ENCODE results near the gene MAPK14.

The MAPK14 gene

GRCh38 chr6:36098920-36099647 is 71.5 kb downstream of the MAPK14 start:
- H3K4me1 ChIP-seq: no peaks in the 10 kb centered on the region
- H3K9me3 ChIP-seq (ENCODE audit: control insufficient read depth, low read length): no peaks in the 10 kb centered on the region
- no peak for TF ChIP-seq CTCF (IDR thresholded peaks at IDR 0.05)
- no peak overlapping the region for H2AFZ ChIP-seq
- H3K4me2 ChIP-seq (ENCODE audit: low read length): no peak overlapping the region
- H3K36me3 ChIP-seq (ENCODE audit: control insufficient read depth, insufficient read depth, low read length): no peaks in the 10 kb centered on the region
- no peaks in the 10 kb centered on the region for H3K27me3 ChIP-seq (ENCODE audit: control insufficient read depth, insufficient read depth, low read length)
- H3K79me2 ChIP-seq: peaks cover 13% of the 10 kb centered on the region
- no peak overlapping the region for H3K4me3 ChIP-seq (ENCODE audit: low read depth, low read length)
- H3K27ac ChIP-seq: no peak overlapping the region
- no peak overlapping the region for H3K9ac ChIP-seq

DNA sequence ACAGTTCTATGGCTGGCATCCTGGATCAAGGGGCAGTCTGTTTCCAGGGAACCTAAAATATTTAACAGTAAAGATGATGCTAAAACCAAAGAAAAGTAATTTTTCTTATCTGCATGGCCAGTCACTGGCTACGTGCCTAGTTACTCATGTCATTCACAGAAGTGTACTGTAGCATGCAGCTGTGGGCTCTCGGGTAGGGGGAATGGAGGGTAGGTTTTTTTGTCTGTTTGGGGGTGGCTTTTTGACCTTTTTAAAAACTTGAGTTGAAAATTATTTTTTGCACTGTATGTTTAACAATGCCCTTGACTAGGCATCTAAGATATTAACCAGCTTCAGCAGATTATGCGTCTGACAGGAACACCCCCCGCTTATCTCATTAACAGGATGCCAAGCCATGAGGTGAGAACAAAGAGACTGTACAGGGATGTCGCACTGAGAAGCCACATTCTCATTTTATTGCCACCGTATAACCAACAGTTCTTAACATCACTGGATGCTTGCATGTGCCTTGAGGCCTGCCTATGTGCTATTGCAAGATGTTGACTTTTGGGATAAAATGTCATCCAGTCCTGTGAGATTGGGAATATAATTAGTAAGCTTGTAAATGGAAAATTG is 72.4 kb downstream of the MAPK14 start:
- H3K27me3 ChIP-seq (ENCODE audit: control insufficient read depth, insufficient read depth, low read length): no peaks in the 10 kb centered on the region
- H3K9ac ChIP-seq: no peak overlapping the region
- H3K36me3 ChIP-seq (ENCODE audit: control insufficient read depth, insufficient read depth, low read length): no peaks in the 10 kb centered on the region
- no peak overlapping the region for H3K4me2 ChIP-seq (ENCODE audit: low read length)
- H3K4me3 ChIP-seq (ENCODE audit: low read depth, low read length): no peak overlapping the region
- no peaks in the 10 kb centered on the region for H3K4me1 ChIP-seq
- no peaks in the 10 kb centered on the region for H3K9me3 ChIP-seq (ENCODE audit: control insufficient read depth, low read length)
- H3K79me2 ChIP-seq: peaks cover 20% of the 10 kb centered on the region
- no peak for TF ChIP-seq CTCF (IDR thresholded peaks at IDR 0.05)
- no peak overlapping the region for H3K27ac ChIP-seq
- H2AFZ ChIP-seq: no peak overlapping the region

DNA sequence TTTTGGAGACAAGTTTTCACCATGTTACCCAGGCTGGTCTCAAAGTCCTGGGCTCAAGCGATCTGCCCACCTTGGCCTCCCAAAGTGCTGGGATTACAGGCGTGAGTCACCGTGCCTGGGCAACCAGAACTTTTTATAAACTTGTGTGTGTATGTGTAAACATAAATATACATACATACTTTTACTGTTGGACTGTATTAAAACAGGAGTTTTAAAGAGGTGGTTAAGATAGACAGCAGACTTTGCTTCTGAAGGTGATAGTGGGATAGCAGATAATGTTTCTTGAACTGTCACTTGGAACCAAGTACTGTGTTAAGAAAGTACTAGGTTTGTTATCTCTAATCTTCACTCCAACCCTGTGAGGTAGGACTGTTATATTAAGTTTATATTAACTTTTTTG is 74.1 kb downstream of the MAPK14 start:
- Histone ChIP-seq H3K9ac (no peak overlapping the region), H3K79me2 (peaks cover 21% of the 10 kb centered on the region), H3K4me3 (ENCODE audit: low read depth, low read length) (no peak overlapping the region), H2AFZ (no peak overlapping the region), H3K4me2 (ENCODE audit: low read length) (no peak overlapping the region), H3K4me1 (no peaks in the 10 kb centered on the region), H3K27ac (no peak overlapping the region), H3K36me3 (ENCODE audit: control insufficient read depth, insufficient read depth, low read length) (no peaks in the 10 kb centered on the region), H3K27me3 (ENCODE audit: control insufficient read depth, insufficient read depth, low read length) (no peaks in the 10 kb centered on the region), H3K9me3 (ENCODE audit: control insufficient read depth, low read length) (no peaks in the 10 kb centered on the region)
- TF ChIP-seq CTCF (IDR thresholded peaks at IDR 0.05): no peak

DNA sequence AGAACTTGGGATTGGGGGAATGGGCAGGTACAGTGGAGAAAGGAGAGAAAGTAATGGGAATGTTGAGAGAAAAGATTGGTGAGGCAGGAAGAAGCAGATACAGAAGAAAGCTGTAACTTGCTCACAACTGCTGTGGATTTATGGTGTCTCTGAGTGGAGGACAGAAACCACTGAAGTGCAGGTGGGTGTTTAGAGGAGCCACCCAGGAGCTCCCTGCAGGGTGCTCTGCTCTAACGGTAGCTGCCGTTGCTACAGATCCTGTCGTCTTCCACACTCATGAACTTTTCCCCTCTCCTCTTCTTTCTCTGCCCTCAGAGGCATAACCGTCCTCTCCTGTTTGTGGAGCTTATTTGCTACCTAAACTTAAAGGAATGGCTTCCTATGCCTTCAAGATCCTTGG is 75.2 kb downstream of the MAPK14 start:
- H3K9me3 ChIP-seq (ENCODE audit: control insufficient read depth, low read length): no peaks in the 10 kb centered on the region
- no peak overlapping the region for H3K4me3 ChIP-seq (ENCODE audit: low read depth, low read length)
- H3K9ac ChIP-seq: no peak overlapping the region
- TF ChIP-seq CTCF (IDR thresholded peaks at IDR 0.05): no peak
- no peak overlapping the region for H3K27ac ChIP-seq
- no peak overlapping the region for H2AFZ ChIP-seq
- no peak overlapping the region for H3K4me2 ChIP-seq (ENCODE audit: low read length)
- no peaks in the 10 kb centered on the region for H3K4me1 ChIP-seq
- no peaks in the 10 kb centered on the region for H3K27me3 ChIP-seq (ENCODE audit: control insufficient read depth, insufficient read depth, low read length)
- peaks cover 21% of the 10 kb centered on the region for H3K79me2 ChIP-seq
- no peaks in the 10 kb centered on the region for H3K36me3 ChIP-seq (ENCODE audit: control insufficient read depth, insufficient read depth, low read length)

- Histone ChIP-seq H3K9me3 (ENCODE audit: control insufficient read depth, low read length) (no peaks in the 10 kb centered on the region), H3K79me2 (peaks cover 21% of the 10 kb centered on the region), H2AFZ (no peak overlapping the region), H3K4me2 (ENCODE audit: low read length) (no peak overlapping the region), H3K4me1 (no peaks in the 10 kb centered on the region), H3K27ac (no peak overlapping the region), H3K4me3 (ENCODE audit: low read depth, low read length) (no peak overlapping the region), H3K9ac (no peak overlapping the region), H3K36me3 (ENCODE audit: control insufficient read depth, insufficient read depth, low read length) (no peaks in the 10 kb centered on the region), H3K27me3 (ENCODE audit: control insufficient read depth, insufficient read depth, low read length) (no peaks in the 10 kb centered on the region)
- TF ChIP-seq CTCF (IDR thresholded peaks at IDR 0.05): no peak
Measured at GRCh38 chr6:36104836-36105235, 77.2 kb downstream of the MAPK14 start.

All from parathyroid adenoma (tissue), 2 donors.